HG03095 (cell line): ENCODE data around the gene UNKL.
"Not testable (repeated sequence)": the region's sequence is repeated elsewhere in the genome, so short reads cannot be mapped to it uniquely, and the experiment has no call there.

Experiments
- ATAC-seq: cut with Tn5 transposase; IDR thresholded peaks from one replicate; pipeline ENCODE4 v1.9.1; 2021; ENCODE audit warnings: moderate library complexity; ENCODE audit not compliant: unreplicated experiment

Gene UNKL

GRCh38 chr16:1446296-1447080 is 32.0 kb upstream of the UNKL start:
- ATAC-seq: no peak

- ATAC-seq: no peak
Observed at GRCh38 chr16:1445518-1446203, 31.2 kb upstream of the UNKL start.

- ATAC-seq: no peak
Observed at GRCh38 chr16:1444730-1445517, 30.4 kb upstream of the UNKL start.

GRCh38 chr16:1443980-1444729 is 29.7 kb upstream of the UNKL start, which contains the start of gene CCDC154:
TSS of gene CCDC154 (minus strand) at chr16:1444556. CDS start at chr16:1444322, 234 bp downstream.
- no peak for ATAC-seq

- no peak for ATAC-seq
Observed at GRCh38 chr16:1443403-1443973, 29.0 kb upstream of the UNKL start.

GRCh38 chr16:1442697-1443096 is 28.2 kb upstream of the UNKL start:
- ATAC-seq: no peak

GRCh38 chr16:1441391-1441829 is 26.9 kb upstream of the UNKL start:
- no peak for ATAC-seq

GRCh38 chr16:1439699-1440074 is 25.2 kb upstream of the UNKL start:
- not testable (repeated sequence) for ATAC-seq

GRCh38 chr16:1439058-1439698 is 24.7 kb upstream of the UNKL start:
- ATAC-seq: no peak

GRCh38 chr16:1438229-1439057 is 23.9 kb upstream of the UNKL start:
- no peak for ATAC-seq

GRCh38 chr16:1437606-1438005 is 23.1 kb upstream of the UNKL start:
- no peak for ATAC-seq

GRCh38 chr16:1436731-1437355 is 22.3 kb upstream of the UNKL start:
- no peak for ATAC-seq

GRCh38 chr16:1435921-1436697 is 21.6 kb upstream of the UNKL start:
- ATAC-seq: no peak

GRCh38 chr16:1434644-1435592 is 20.4 kb upstream of the UNKL start:
- ATAC-seq: no peak

GRCh38 chr16:1433756-1434155 is 19.3 kb upstream of the UNKL start:
- ATAC-seq: no peak

- ATAC-seq: no peak
Observed at GRCh38 chr16:1433263-1433560, 18.7 kb upstream of the UNKL start.
